ENCODE data around the gene HLA-G.
"Not testable (repeated sequence)": the region's sequence is repeated elsewhere in the genome, so short reads cannot be mapped to it uniquely, and the experiment has no call there.

HLA-G gene

GRCh38 chr6:29872791-29873190 lies 45.2 kb downstream of the HLA-G start:
- no peak for DNase-seq (ENCODE audit: low read depth)

DNA sequence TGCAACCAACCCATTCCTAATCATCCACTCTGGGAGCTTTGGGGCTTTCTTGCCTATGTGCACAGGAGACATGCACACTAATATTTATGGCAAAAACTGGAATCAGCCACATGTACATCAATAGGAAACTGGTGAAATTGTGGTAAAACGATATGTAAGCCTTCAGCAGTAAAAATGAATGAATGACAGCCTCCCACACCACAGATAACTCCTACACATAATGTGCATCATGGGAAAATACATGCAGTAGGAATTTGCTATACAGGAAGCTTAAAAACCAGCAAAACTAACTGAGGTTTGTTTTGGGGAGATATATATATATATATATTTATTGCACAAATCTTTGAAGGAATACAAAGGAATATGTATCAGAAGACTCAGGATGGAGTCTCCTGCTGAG lies 47.6 kb downstream of the HLA-G start:
- no peak for DNase-seq (ENCODE audit: low read depth)

- DNase-seq (ENCODE audit: low read depth) = not testable (repeated sequence)
Observed at GRCh38 chr6:29875734-29876133, 48.1 kb downstream of the HLA-G start.

All from iris pigment epithelial cell (primary cell).